NB4 (cell line): ENCODE data around the gene KMT2B.

Experiments
- DNase-seq: peaks from one replicate; pipeline ENCODE4 v3.0.0; 2010; ENCODE audit warnings: low read depth
- H3K4me3 ChIP-seq: one replicate; pipeline ENCODE4 v1.5.1; 2011; ENCODE audit warnings: mild to moderate bottlenecking, low read depth, low read length, moderate library complexity
- CTCF ChIP-seq: IDR thresholded peaks from one replicate; pipeline ENCODE4 v1.5.1; 2012; ENCODE audit warnings: low read depth, low read length
- MAX ChIP-seq: IDR thresholded peaks from 2 replicates; pipeline ENCODE4 v1.6.1; 2011; ENCODE audit warnings: low read depth, low read length
- MYC ChIP-seq: IDR thresholded peaks from 2 replicates; pipeline ENCODE4 v1.6.1; 2011; ENCODE audit warnings: low read depth, low read length
- POLR2A ChIP-seq: IDR thresholded peaks from 2 replicates; pipeline ENCODE4 v1.6.1; 2011; ENCODE audit warnings: mild to moderate bottlenecking; ENCODE audit not compliant: insufficient read length; ENCODE audit errors: extremely low read depth

KMT2B gene

GRCh38 chr19:35781650-35782049 lies 63.8 kb downstream of the KMT2B start:
- no peak for DNase-seq
- H3K4me3 ChIP-seq: no peak overlapping the region
- TF ChIP-seq MAX: no peak
- no peak for TF ChIP-seq MYC
- no peak for TF ChIP-seq CTCF
- no peak for TF ChIP-seq POLR2A

GRCh38 chr19:35782589-35782988 lies 64.8 kb downstream of the KMT2B start:
- no peak overlapping the region for H3K4me3 ChIP-seq
- no peak for DNase-seq
- TF ChIP-seq MYC (no peak), MAX (no peak), CTCF (no peak), POLR2A (no peak)

- no peak for DNase-seq
- TF ChIP-seq CTCF: no peak
- TF ChIP-seq MYC: no peak
- TF ChIP-seq POLR2A: no peak
- no peak for TF ChIP-seq MAX
- no peak overlapping the region for H3K4me3 ChIP-seq
Measured at GRCh38 chr19:35783469-35784434, 65.9 kb downstream of the KMT2B start.

- DNase-seq: no peak
- H3K4me3 ChIP-seq: no peak overlapping the region
- no peak for TF ChIP-seq MYC
- no peak for TF ChIP-seq CTCF
- no peak for TF ChIP-seq MAX
- TF ChIP-seq POLR2A: no peak
Measured at GRCh38 chr19:35784503-35785338, 66.9 kb downstream of the KMT2B start.

GRCh38 chr19:35785339-35785627 lies 67.5 kb downstream of the KMT2B start:
- TF ChIP-seq MAX: no peak
- TF ChIP-seq CTCF: no peak
- TF ChIP-seq MYC: no peak
- TF ChIP-seq POLR2A: no peak
- no peak for DNase-seq
- no peak overlapping the region for H3K4me3 ChIP-seq
